SKM-1 treated with dmso at 0.1 percent for 144 hours (cell line): ENCODE results near the gene ISG20.
"Not testable (repeated sequence)": the region's sequence is repeated elsewhere in the genome, so short reads cannot be mapped to it uniquely, and the experiment has no call there.

Source experiments
- DNase-seq: peaks from one replicate; lab custom pipeline; 2025; ENCODE audit not compliant: unreplicated experiment; lab: John Stamatoyannopoulos, UW

ISG20 gene

GRCh38 chr15:88636050-88636449 lies 2.8 kb upstream of the ISG20 start:
- no peak for DNase-seq

- DNase-seq, result no peak
Measured at GRCh38 chr15:88636654-88637053, 2.2 kb upstream of the ISG20 start.

GRCh38 chr15:88637436-88637835 lies 1.4 kb upstream of the ISG20 start:
- no peak for DNase-seq

- DNase-seq, result no peak
Measured at GRCh38 chr15:88637841-88638625, 783 bp upstream of the ISG20 start.

- no peak for DNase-seq
Measured at GRCh38 chr15:88641959-88642452, 3.2 kb downstream of the ISG20 start.

- not testable (repeated sequence) for DNase-seq
Measured at GRCh38 chr15:88642514-88642913, 3.7 kb downstream of the ISG20 start.

GRCh38 chr15:88644741-88645140 lies 5.9 kb downstream of the ISG20 start:
- DNase-seq, result no peak

GRCh38 chr15:88645171-88646087 lies 6.6 kb downstream of the ISG20 start:
- DNase-seq, result no peak

- DNase-seq, result no peak
Measured at GRCh38 chr15:88646088-88646405, 7.2 kb downstream of the ISG20 start.

- no peak for DNase-seq
Measured at GRCh38 chr15:88646951-88647350, 8.1 kb downstream of the ISG20 start.

GRCh38 chr15:88647351-88648105 lies 8.7 kb downstream of the ISG20 start:
- DNase-seq, result no peak

- DNase-seq, result no peak
Measured at GRCh38 chr15:88648357-88649214, 9.8 kb downstream of the ISG20 start.

- DNase-seq, result no peak
Measured at GRCh38 chr15:88649286-88649733, 10.5 kb downstream of the ISG20 start.

- no peak for DNase-seq
Measured at GRCh38 chr15:88649753-88650551, 11.1 kb downstream of the ISG20 start.

- no peak for DNase-seq
Measured at GRCh38 chr15:88650556-88650955, 11.7 kb downstream of the ISG20 start.

GRCh38 chr15:88651136-88651732 lies 12.4 kb downstream of the ISG20 start:
- no peak for DNase-seq

GRCh38 chr15:88651971-88652370 lies 13.2 kb downstream of the ISG20 start:
- DNase-seq, result no peak

GRCh38 chr15:88652456-88653199 lies 13.8 kb downstream of the ISG20 start:
- no peak for DNase-seq
